B cell (primary cell): ENCODE results near the gene THAP4. TPM values are rescaled to one million over a fixed set of nuclear protein-coding genes. Genes with fewer than 3 reads are reported as not detected.

Experiments
- ATAC-seq: fragments of 200-7000 bp; cut with Tn5 transposase; one replicate; pipeline ENCODE4 v1.10.0; 2021; ENCODE audit warnings: low read depth, mild to moderate bottlenecking, moderate number of reproducible peaks, moderate library complexity
- CTCF ChIA-PET: fragments of 350-600 bp; sonication (Branson Sonifier 250); formaldehyde crosslinking; loops from one replicate; lab custom pipeline; 2021; ENCODE audit warnings: antibody characterized with exemption, inconsistent platforms; lab: Charles Lee
- POLR2A ChIA-PET: fragments of 350-600 bp; sonication (Branson Sonifier 250); formaldehyde crosslinking; loops from one replicate; lab custom pipeline; 2021; ENCODE audit warnings: antibody characterized with exemption; lab: Charles Lee
- DNase-seq: peaks from one replicate; pipeline ENCODE4 v3.0.0; 2013
- H2AFZ ChIP-seq: 2 replicates; pipeline ENCODE4 v1.6.1; 2012; ENCODE audit warnings: mild to moderate bottlenecking, low read depth, low read length; ENCODE audit not compliant: insufficient read depth, poor library complexity, severe bottlenecking
- H3K27ac ChIP-seq, 2 donors: 1 replicate in 1 of 2; 2 replicates in 1 of 2; pipeline ENCODE4 v1.5.1; 2012 to 2013; ENCODE audit warnings: low read length in 2 of 2, mild to moderate bottlenecking in 2 of 2, moderate library complexity in 1 of 2
- H3K27me3 ChIP-seq, 4 experiments: fragments of 200-600 bp in 1 of 4; sonication (generic) in 1 of 4; replicated peaks in 1 of 4; 1 replicate in 2 of 4; 2 replicates in 2 of 4; pipeline versions ENCODE4 v1.6.1 to v1.7.0; 2013 to 2016; ENCODE audit warnings: low read length in 3 of 4, mild to moderate bottlenecking in 2 of 4, mixed read lengths in 1 of 4, moderate library complexity in 1 of 4; ENCODE audit not compliant: insufficient read depth in 4 of 4, control insufficient read depth in 3 of 4; ENCODE audit errors: control extremely low read depth in 1 of 4
- H3K36me3 ChIP-seq, 2 experiments: replicated peaks in 1 of 2; 1 replicate in 1 of 2; 2 replicates in 1 of 2; pipeline versions ENCODE4 v1.6.1 to v1.7.1; 2013; ENCODE audit warnings: low read length in 1 of 2; ENCODE audit not compliant: insufficient read depth in 2 of 2, control insufficient read depth in 1 of 2; ENCODE audit errors: control extremely low read depth in 1 of 2, extremely low read depth in 1 of 2
- H3K4me1 ChIP-seq, 2 donors: fragments of 200-600 bp in 1 of 2; sonication (generic) in 1 of 2; 1 replicate in 1 of 2; 2 replicates in 1 of 2; pipeline versions ENCODE4 v1.5.1 to v1.6.1; 2013 to 2017; ENCODE audit warnings: low read length in 2 of 2; ENCODE audit not compliant: control insufficient read depth in 2 of 2, insufficient read depth in 2 of 2
- H3K4me2 ChIP-seq: replicated peaks from 2 replicates; pipeline ENCODE3; 2012; ENCODE audit warnings: mild to moderate bottlenecking, low read depth, low read length; ENCODE audit not compliant: poor library complexity, severe bottlenecking
- H3K4me3 ChIP-seq, 5 experiments: fragments of 200-600 bp in 1 of 5; sonication (generic) in 1 of 5; 1 replicate in 3 of 5; 2 replicates in 2 of 5; pipeline versions ENCODE4 v1.5.1 to v1.7.0; 2011 to 2016; ENCODE audit warnings: low read length in 4 of 5, mild to moderate bottlenecking in 4 of 5, low read depth in 2 of 5, control low read depth in 1 of 5, moderate library complexity in 1 of 5; ENCODE audit not compliant: insufficient read depth in 1 of 5; ENCODE audit errors: control extremely low read depth in 1 of 5, extremely low read depth in 1 of 5
- H3K79me2 ChIP-seq: fragments of 200-600 bp; sonication (generic); one replicate; pipeline ENCODE4 v1.6.0; 2016; ENCODE audit warnings: low read length; ENCODE audit not compliant: control insufficient read depth, insufficient read depth
- H3K9ac ChIP-seq: fragments of 200-600 bp; sonication (generic); 2 replicates; pipeline ENCODE4 v1.6.1; 2017; ENCODE audit warnings: mild to moderate bottlenecking, low read length, moderate library complexity
- H3K9me3 ChIP-seq, 3 donors: one replicate each; pipeline versions ENCODE4 v1.6.1 to v1.7.1; 2013; ENCODE audit warnings: low read length in 2 of 3; ENCODE audit not compliant: control insufficient read depth in 2 of 3, insufficient read depth in 1 of 3; ENCODE audit errors: control extremely low read depth in 1 of 3
- H4K20me1 ChIP-seq: 2 replicates; pipeline ENCODE4 v1.6.0; 2012; ENCODE audit warnings: mild to moderate bottlenecking, low read length; ENCODE audit not compliant: insufficient read depth, control insufficient read depth, poor library complexity, severe bottlenecking
- H3K27ac Mint-ChIP-seq: one replicate; pipeline ENCODE4 v1.8.0; 2021; ENCODE audit warnings: mixed read lengths
- H3K27me3 Mint-ChIP-seq: one replicate; pipeline ENCODE4 v1.8.0; 2021; ENCODE audit warnings: mixed read lengths
- H3K4me1 Mint-ChIP-seq: one replicate; pipeline ENCODE4 v1.8.0; 2021; ENCODE audit warnings: mixed read lengths
- H3K4me3 Mint-ChIP-seq: one replicate; pipeline ENCODE4 v1.8.0; 2021; ENCODE audit warnings: mixed read lengths
- H3K9me3 Mint-ChIP-seq: one replicate; pipeline ENCODE4 v1.8.0; 2022; ENCODE audit warnings: mixed read lengths; ENCODE audit not compliant: insufficient read depth
- CTCF ChIP-seq: fragments of 200-600 bp; IDR thresholded peaks from one replicate; pipeline ENCODE4 v1.8.0; 2022; ENCODE audit warnings: antibody characterized with exemption, mild to moderate bottlenecking
- EZH2 ChIP-seq: IDR thresholded peaks from 2 replicates; pipeline ENCODE4 v1.6.1; 2012; ENCODE audit warnings: borderline replicate concordance, low read depth, mild to moderate bottlenecking, moderate library complexity, low read length; ENCODE audit not compliant: insufficient read depth, poor library complexity, severe bottlenecking
- WGBS: methylation state at CpG from one replicate; pipeline ENCODE4 v1.1.5; 2013; ENCODE audit warnings: missing lambda C conversion rate; ENCODE audit not compliant: insufficient coverage; 5-methylcytosine and 5-hydroxymethylcytosine counted together
- intact Hi-C: fragments of 100-400 bp; cut with micrococcal nuclease; formaldehyde crosslinking; loops from one replicate; pipeline ENCODE4 v1.10.0; 2022
- polyA plus RNA-seq: library from polyadenylated mRNA; depleted of rRNA; stranded (reverse); fragments of >200 nt; gene quantifications from 2 replicates; pipeline ENCODE4 v1.2.3, GENCODE V29; 2012
- total RNA-seq, 2 donors: library from RNA; stranded (reverse); fragments of 120-200 nt in 1 of 2; gene quantifications; 1 replicate in 1 of 2; 2 replicates in 1 of 2; pipeline versions ENCODE4 v1.2.3 to v1.2.4, GENCODE V29; 2013 to 2022

Gene THAP4
- total and polyA plus RNA-seq, 2 donors (not counting 1 experiment from before 2014, with no cell fraction given), result 26.5 to 41.0 TPM

GRCh38 chr2:241653210-241653750 lies 16.3 kb upstream of the THAP4 start:
- H3K27me3 ChIP-seq, result no peaks in the 10 kb centered on the region
- no peaks in the 10 kb centered on the region for H3K9me3 Mint-ChIP-seq
- intact Hi-C loops, result no loop called here
- TF ChIP-seq EZH2 (no peak), CTCF (no peak)
- 98% methylated on average over 13 of the region's 13 CpGs for WGBS
- ATAC-seq (no peak), DNase-seq (no peak)
- H3K79me2 ChIP-seq, result peaks cover 32% of the 10 kb centered on the region
- H3K27ac Mint-ChIP-seq, result no peak overlapping the region
- H3K27me3 Mint-ChIP-seq, result no peaks in the 10 kb centered on the region
- peaks cover 0 to 57% of the 10 kb centered on the region in 2 experiments for H3K36me3 ChIP-seq
- no peak overlapping the region for H3K4me3 ChIP-seq
- H3K4me2 ChIP-seq, result no peak overlapping the region
- no peaks in the 10 kb centered on the region for H3K9me3 ChIP-seq
- no peak overlapping the region for H2AFZ ChIP-seq
- peaks cover 3% of the 10 kb centered on the region for H3K4me1 Mint-ChIP-seq
- H3K4me1 ChIP-seq, result no peaks in the 10 kb centered on the region
- POLR2A ChIA-PET, result no interaction called here
- no peak overlapping the region for H3K27ac ChIP-seq
- no peak overlapping the region for H3K4me3 Mint-ChIP-seq
- H3K9ac ChIP-seq, result no peak overlapping the region
- H4K20me1 ChIP-seq, result peaks cover 27% of the 10 kb centered on the region
- CTCF ChIA-PET, result interaction anchor here (0.7 kb wide), 1 partner anchor 15 kb away, joined by 4 read pairs; no protein-coding TSS in a partner anchor

- no peak for TF ChIP-seq EZH2
- TF ChIP-seq CTCF, result no peak
- ChIA-PET POLR2A (no interaction called here), CTCF (no interaction called here)
- no peak overlapping the region for H3K4me3 ChIP-seq
- no peaks in the 10 kb centered on the region for H3K4me1 ChIP-seq
- H3K9me3 ChIP-seq, result no peaks in the 10 kb centered on the region
- H3K4me3 Mint-ChIP-seq, result no peak overlapping the region
- H3K9me3 Mint-ChIP-seq, result no peaks in the 10 kb centered on the region
- H3K27me3 Mint-ChIP-seq, result no peaks in the 10 kb centered on the region
- peaks cover 3% of the 10 kb centered on the region for H3K4me1 Mint-ChIP-seq
- H3K9ac ChIP-seq, result no peak overlapping the region
- H3K4me2 ChIP-seq, result no peak overlapping the region
- ATAC-seq, result no peak
- H3K27ac ChIP-seq, result no peak overlapping the region
- 97% methylated on average over 9 of the region's 9 CpGs for WGBS
- no peaks in the 10 kb centered on the region for H3K27me3 ChIP-seq
- intact Hi-C loops, result no loop called here
- peaks cover 37% of the 10 kb centered on the region for H3K79me2 ChIP-seq
- DNase-seq, result no peak
- no peak overlapping the region for H3K27ac Mint-ChIP-seq
- peaks cover 32% of the 10 kb centered on the region for H4K20me1 ChIP-seq
- no peak overlapping the region for H2AFZ ChIP-seq
- peaks cover 0 to 53% of the 10 kb centered on the region in 2 experiments for H3K36me3 ChIP-seq
Observed at GRCh38 chr2:241652722-241653121, 15.8 kb upstream of the THAP4 start.
